ENCODE data around the gene KLHDC8A.

KLHDC8A gene

DNA sequence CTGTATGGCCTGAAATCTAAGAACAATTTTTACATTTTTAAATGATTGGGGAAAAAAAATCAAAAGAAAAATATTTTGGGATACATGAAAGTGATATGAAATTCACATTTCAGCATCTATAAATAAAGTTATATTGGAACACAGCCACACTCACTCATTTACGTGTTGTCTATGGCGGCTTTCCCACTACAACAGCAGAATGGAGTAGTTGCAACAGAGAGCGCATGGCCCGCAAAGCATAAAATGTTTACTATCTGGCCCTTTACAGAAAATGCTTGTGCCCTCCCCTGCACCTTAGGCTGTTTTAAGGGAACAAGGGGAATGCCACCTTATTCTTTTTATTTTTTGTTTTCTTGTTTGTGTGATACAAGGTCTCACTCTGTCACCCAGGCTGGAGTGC, 3.5 kb downstream of the KLHDC8A start:
- no peak for DNase-seq (ENCODE audit: extremely low read depth, low read depth)
- TF ChIP-seq, protein P1, sequence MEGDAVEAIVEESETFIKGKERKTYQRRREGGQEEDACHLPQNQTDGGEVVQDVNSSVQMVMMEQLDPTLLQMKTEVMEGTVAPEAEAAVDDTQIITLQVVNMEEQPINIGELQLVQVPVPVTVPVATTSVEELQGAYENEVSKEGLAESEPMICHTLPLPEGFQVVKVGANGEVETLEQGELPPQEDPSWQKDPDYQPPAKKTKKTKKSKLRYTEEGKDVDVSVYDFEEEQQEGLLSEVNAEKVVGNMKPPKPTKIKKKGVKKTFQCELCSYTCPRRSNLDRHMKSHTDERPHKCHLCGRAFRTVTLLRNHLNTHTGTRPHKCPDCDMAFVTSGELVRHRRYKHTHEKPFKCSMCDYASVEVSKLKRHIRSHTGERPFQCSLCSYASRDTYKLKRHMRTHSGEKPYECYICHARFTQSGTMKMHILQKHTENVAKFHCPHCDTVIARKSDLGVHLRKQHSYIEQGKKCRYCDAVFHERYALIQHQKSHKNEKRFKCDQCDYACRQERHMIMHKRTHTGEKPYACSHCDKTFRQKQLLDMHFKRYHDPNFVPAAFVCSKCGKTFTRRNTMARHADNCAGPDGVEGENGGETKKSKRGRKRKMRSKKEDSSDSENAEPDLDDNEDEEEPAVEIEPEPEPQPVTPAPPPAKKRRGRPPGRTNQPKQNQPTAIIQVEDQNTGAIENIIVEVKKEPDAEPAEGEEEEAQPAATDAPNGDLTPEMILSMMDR (IDR thresholded peaks at IDR 0.05; ENCODE audit: low read depth, low read length, missing control alignments): no peak
- H3K4me3 ChIP-seq (replicated peaks; ENCODE audit: low read depth, low read length): no peak overlapping the region

DNA sequence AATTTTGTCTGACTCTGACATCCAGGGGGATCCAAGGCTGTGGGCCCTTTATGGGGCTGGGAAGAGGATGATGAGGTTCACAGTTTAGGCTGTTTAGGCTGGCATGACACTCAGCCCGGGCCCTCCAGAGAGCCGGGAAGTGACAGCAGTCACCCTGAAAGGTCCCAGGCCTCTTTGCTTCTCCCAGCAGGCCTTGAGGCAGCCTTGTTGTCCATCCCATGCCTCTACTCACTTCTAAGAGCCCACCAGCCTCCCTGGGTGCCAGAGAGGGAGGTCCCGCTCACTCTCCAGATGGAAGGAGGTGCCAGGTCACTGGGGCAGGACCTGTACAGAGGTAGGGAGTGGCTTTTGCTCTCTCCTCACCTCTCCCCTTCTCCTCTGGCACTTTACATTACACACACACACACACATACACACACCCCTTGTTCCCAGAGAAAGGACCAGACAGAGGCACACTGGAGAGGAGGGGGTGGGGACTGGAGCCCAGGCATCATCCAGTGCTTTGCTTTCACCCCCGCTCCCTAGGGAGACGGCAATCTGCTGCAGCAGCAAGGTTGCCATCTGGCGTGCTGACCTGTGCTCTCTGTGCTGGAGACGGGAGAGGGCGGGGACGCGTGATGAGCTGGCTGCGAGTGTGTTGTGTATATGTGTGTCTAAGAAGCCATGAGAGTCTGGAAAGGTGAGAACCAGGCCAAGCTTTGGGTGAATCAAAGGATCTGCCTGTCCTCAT, 4.6 kb downstream of the KLHDC8A start:
- no peak for DNase-seq (ENCODE audit: extremely low read depth, low read depth)
- TF ChIP-seq, protein P1 (IDR thresholded peaks at IDR 0.05; ENCODE audit: low read depth, low read length, missing control alignments): no peak
- H3K4me3 ChIP-seq (replicated peaks; ENCODE audit: low read depth, low read length): no peak overlapping the region

DNA sequence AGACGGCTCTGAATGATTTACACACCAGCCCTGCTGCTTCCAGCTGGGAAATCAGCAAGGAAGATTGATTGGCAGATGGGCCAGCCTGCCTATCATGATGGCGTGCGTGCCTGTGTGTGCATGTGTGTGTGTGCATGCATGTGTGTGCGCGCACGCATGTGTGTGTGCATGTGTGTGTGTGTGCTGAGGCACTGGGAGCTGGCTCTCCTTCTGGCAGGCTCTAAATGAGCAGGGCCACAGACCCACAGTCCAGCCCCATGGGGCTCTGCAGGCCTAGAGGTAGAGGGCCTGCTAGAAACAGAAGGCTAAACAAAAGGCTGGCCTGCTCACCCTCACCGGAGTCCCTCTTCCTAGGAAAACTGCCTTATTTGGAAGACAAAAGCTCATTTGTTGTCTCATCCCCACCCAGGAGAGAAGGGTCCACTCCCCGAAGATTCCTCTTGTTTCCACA, 6.0 kb downstream of the KLHDC8A start:
- TF ChIP-seq, protein P1 (IDR thresholded peaks at IDR 0.05; ENCODE audit: low read depth, low read length, missing control alignments): no peak
- no peak overlapping the region for H3K4me3 ChIP-seq (replicated peaks; ENCODE audit: low read depth, low read length)
- no peak for DNase-seq (ENCODE audit: extremely low read depth, low read depth)

DNA sequence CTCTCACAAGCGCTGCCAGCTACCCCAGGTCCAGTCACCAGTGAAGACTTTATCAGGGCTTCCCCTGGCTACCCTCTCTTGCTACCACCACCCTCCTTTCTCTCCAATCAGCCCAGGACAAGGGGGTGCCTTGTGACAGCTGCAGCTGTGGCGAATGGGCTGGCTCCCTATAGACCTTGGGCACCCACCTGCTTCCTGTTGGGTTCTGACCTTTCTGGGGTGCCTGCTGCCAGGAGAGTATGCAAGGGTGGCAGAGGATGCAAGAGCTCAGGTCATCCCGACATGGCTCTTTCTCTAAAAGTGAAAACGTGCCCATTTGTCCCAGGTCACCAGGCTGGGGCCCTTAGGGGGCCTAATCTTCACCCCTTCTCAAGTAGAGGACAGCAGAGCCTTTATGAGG, 6.6 kb downstream of the KLHDC8A start:
- TF ChIP-seq, protein P1 (IDR thresholded peaks at IDR 0.05; ENCODE audit: low read depth, low read length, missing control alignments): no peak
- DNase-seq (ENCODE audit: extremely low read depth, low read depth): no peak
- H3K4me3 ChIP-seq (replicated peaks; ENCODE audit: low read depth, low read length): no peak overlapping the region

DNA sequence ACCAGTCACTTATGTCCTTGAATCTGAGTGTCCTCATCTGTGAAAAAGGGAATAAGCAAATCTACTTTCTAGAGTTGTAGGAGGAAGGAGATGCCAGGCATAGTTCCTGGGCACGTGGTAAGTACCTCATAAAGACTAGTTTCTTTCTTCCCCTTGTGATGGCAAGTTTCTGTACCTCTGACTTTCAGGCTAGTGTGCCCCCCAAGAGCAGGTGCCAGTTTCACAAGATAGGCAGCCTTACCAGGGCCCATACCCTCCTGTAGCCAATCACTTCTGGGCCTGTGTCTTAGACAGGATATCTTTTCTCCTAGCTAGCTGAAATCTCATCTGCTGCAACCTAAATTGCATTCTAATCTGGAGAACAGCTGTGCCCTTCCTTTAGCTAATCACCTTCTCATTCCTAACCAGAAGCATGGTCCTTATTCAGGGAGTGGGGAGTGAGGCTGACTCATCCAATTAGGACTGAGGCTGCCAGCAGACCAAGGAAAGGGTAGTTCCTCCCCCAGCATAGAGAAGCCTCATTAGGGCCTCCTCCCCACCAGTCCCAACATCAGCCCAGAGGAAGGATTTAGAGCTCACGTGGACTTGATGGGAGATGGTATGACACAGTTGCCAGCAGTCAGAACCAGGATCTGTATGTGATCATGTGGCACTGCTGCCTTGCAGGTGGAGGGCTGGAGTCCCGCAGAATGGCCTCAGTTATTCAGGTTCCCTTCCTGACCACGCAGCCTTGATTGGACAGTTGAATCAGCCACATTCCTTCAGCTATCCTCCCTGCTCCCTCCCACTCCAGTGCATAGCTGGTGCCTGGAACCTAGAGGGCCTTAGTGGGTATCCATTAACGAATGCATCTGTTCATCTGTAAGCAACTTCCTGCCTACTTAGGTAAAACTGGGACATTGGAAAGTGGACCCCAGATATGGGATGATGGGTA, 7.9 kb downstream of the KLHDC8A start:
- no peak overlapping the region for H3K4me3 ChIP-seq (replicated peaks; ENCODE audit: low read depth, low read length)
- TF ChIP-seq, protein P1 (IDR thresholded peaks at IDR 0.05; ENCODE audit: low read depth, low read length, missing control alignments): no peak
- DNase-seq (ENCODE audit: extremely low read depth, low read depth): no peak

DNA sequence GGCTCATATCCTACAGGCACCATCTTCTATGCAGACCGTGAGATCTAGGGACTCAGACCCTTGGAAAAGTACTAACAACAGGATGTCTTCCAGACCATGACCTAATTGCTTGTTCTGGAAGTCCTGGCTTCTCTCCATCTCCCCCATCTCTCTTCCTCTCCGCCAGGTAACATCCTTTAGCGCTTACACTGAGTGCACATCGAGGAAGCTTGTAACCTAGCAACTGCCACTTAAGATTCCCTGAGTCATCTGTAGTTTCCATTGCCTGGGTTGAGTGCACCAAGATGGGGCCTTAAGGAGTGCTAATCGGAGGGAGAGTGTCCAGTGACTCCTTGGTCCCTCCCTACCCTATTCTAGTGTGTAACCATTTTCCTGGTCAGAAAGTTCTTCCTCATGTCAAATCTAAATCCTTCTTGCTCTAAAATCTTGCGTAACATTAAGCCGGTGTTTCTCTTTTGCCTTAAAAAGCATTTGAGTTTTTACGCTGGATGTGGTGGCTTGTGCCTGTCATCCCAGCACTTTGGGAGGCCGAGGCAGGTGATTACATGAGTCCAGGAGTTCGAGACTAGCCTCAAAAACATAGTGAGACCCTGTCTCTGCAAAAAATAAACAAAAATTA, 9.7 kb downstream of the KLHDC8A start:
- TF ChIP-seq, protein P1 (IDR thresholded peaks at IDR 0.05; ENCODE audit: low read depth, low read length, missing control alignments): no peak
- DNase-seq (ENCODE audit: extremely low read depth, low read depth): no peak
- H3K4me3 ChIP-seq (replicated peaks; ENCODE audit: low read depth, low read length): no peak overlapping the region
